Measurements from ENCODE around the gene RMND5B. TPM values are rescaled to one million over a fixed set of nuclear protein-coding genes. Genes with fewer than 3 reads are reported as not detected.

Gene RMND5B
- total RNA-seq, 1 experiment from 2014 or later, result 24.1 TPM

DNA sequence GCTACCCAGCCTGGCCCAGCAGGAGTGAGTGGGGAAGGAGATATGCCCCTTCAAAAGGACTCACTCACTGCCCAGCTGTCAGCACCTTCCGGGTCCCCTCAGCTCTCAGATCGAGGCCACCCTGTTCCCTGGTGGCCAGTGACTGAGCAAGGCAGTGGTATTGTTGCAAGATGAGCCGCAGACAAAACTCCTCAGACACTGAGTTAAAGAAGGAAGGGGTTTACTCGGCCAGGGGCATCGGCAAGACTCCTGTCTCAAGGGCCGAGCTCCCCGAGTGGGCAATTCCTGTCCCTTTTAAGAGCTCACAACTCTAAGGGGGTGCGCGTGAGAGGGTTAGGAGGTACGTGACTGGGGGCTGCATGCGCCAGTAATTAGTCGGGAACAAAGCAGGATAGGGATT is 27.2 kb upstream of the RMND5B start:
- peaks cover under 1 to 3% of the 10 kb centered on the region in 2 experiments; a peak in 3 of 4 replicates for H3K4me1 ChIP-seq (ENCODE audit: control insufficient read depth in 1 of 2, insufficient read depth in 2 of 2, low read length in 2 of 2)
- intact Hi-C loops (cut with micrococcal nuclease), result no loop called here
- TF ChIP-seq REST (IDR thresholded peaks at IDR 0.05; ENCODE audit: low read depth), result no peak
- TF ChIP-seq, protein P1, sequence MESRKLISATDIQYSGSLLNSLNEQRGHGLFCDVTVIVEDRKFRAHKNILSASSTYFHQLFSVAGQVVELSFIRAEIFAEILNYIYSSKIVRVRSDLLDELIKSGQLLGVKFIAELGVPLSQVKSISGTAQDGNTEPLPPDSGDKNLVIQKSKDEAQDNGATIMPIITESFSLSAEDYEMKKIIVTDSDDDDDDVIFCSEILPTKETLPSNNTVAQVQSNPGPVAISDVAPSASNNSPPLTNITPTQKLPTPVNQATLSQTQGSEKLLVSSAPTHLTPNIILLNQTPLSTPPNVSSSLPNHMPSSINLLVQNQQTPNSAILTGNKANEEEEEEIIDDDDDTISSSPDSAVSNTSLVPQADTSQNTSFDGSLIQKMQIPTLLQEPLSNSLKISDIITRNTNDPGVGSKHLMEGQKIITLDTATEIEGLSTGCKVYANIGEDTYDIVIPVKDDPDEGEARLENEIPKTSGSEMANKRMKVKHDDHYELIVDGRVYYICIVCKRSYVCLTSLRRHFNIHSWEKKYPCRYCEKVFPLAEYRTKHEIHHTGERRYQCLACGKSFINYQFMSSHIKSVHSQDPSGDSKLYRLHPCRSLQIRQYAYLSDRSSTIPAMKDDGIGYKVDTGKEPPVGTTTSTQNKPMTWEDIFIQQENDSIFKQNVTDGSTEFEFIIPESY (IDR thresholded peaks at IDR 0.05; ENCODE audit: extremely low read depth, insufficient replicate concordance, low read length), result no peak
- TF ChIP-seq FOSL1 (IDR thresholded peaks at IDR 0.05; ENCODE audit: low read depth), result no peak
- TF ChIP-seq, protein P2, sequence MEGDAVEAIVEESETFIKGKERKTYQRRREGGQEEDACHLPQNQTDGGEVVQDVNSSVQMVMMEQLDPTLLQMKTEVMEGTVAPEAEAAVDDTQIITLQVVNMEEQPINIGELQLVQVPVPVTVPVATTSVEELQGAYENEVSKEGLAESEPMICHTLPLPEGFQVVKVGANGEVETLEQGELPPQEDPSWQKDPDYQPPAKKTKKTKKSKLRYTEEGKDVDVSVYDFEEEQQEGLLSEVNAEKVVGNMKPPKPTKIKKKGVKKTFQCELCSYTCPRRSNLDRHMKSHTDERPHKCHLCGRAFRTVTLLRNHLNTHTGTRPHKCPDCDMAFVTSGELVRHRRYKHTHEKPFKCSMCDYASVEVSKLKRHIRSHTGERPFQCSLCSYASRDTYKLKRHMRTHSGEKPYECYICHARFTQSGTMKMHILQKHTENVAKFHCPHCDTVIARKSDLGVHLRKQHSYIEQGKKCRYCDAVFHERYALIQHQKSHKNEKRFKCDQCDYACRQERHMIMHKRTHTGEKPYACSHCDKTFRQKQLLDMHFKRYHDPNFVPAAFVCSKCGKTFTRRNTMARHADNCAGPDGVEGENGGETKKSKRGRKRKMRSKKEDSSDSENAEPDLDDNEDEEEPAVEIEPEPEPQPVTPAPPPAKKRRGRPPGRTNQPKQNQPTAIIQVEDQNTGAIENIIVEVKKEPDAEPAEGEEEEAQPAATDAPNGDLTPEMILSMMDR (IDR thresholded peaks at IDR 0.05 in 2 of 3, conservative IDR thresholded peaks at IDR 0.05 in 1 of 3; ENCODE audit: borderline replicate concordance in 1 of 3, insufficient read depth in 1 of 3, low read depth in 2 of 3, low read length in 2 of 3), result no peak
- H3K79me2 ChIP-seq (ENCODE audit: insufficient read depth, low read length), result no peaks in the 10 kb centered on the region
- ChIA-PET RAD21 (ENCODE audit: low non-redundant PET in 1 of 2, low total read pairs in 2 of 2, uncharacterized antibody in 2 of 2, unreplicated experiment in 2 of 2) (no interaction called here), POLR2A (no interaction called here), CTCF (no interaction called here)
- no peaks in the 10 kb centered on the region for H3K36me3 ChIP-seq (ENCODE audit: control insufficient read depth in 1 of 2, insufficient read depth in 2 of 2, low read length in 2 of 2)
- ATAC-seq (no peak), DNase-seq (ENCODE audit: low read depth, low spot score) (no peak)
- no peaks in the 10 kb centered on the region for H4K20me1 ChIP-seq (ENCODE audit: insufficient read depth)
- BruUV-seq (replicated peaks), result no TSS peak
- no peaks in the 10 kb centered on the region for H3K27me3 ChIP-seq (ENCODE audit: insufficient read depth, low read length)
- no peak overlapping the region for H3K4me2 ChIP-seq (ENCODE audit: low read length)
- no peak overlapping the region for H3K9ac ChIP-seq (ENCODE audit: low read length)
- no peak overlapping the region for H3K4me3 ChIP-seq (replicated peaks in 1 of 2; ENCODE audit: low read depth in 1 of 2, low read length in 2 of 2)
- no peak overlapping the region for H2AFZ ChIP-seq (ENCODE audit: low read depth, low read length, poor library complexity, severe bottlenecking)
- no peaks in the 10 kb centered on the region for H3K9me3 ChIP-seq (ENCODE audit: control insufficient read depth in 1 of 2, insufficient read depth in 1 of 2, low read depth in 1 of 2, low read length in 2 of 2)
- H3K9me2 ChIP-seq (ENCODE audit: insufficient read depth), result no peaks in the 10 kb centered on the region
- H3K27ac ChIP-seq (ENCODE audit: low read depth, low read length), result no peak overlapping the region

Data from HCT116 (cell line).